Omental fat pad (tissue), 4 donors: ENCODE data around the gene ACTL10. TPM values are rescaled to one million over a fixed set of nuclear protein-coding genes. Genes with fewer than 3 reads are reported as not detected.

ENCODE experiments used
- ATAC-seq: fragments of 150-250 bp; one replicate; pipeline ENCODE4 v1.9.1; 2016; ENCODE audit warnings: mild to moderate bottlenecking, moderate library complexity; ENCODE audit not compliant: low FRiP score
- DNase-seq: peaks from one replicate; pipeline ENCODE4 v3.0.0-alpha.2; 2019; ENCODE audit warnings: low spot score
- CTCF ChIP-seq, 3 donors: fragments of 450-650 bp; IDR thresholded peaks; one replicate each; pipeline ENCODE4 v1.5.1; 2016 to 2017; ENCODE audit warnings: antibody characterized with exemption in 3 of 3, mild to moderate bottlenecking in 3 of 3, moderate library complexity in 2 of 3
- total RNA-seq, 4 donors: library from RNA; depleted of rRNA; stranded (reverse); fragments of >200 nt; gene quantifications; one replicate each; pipeline ENCODE4 v1.1.0, GENCODE V29; 2016

ACTL10 gene
- total RNA-seq, 4 donors from 2014 or later = 1.1 to 2.4 (median 1.8) TPM

- ATAC-seq (no peak), DNase-seq (no peak)
- TF ChIP-seq CTCF (IDR thresholded peaks at IDR 0.05) = no peak
Observed at GRCh38 chr20:33658510-33658909, 8.2 kb upstream of the ACTL10 start.

- no peak for ATAC-seq
- TF ChIP-seq CTCF (IDR thresholded peaks at IDR 0.05) = no peak
Observed at GRCh38 chr20:33658929-33659328, 7.8 kb upstream of the ACTL10 start.

GRCh38 chr20:33659341-33660034 is 7.3 kb upstream of the ACTL10 start:
- ATAC-seq (no peak), DNase-seq (no peak)
- no peak for TF ChIP-seq CTCF (IDR thresholded peaks at IDR 0.05)

More at GRCh38 chr20:33658929-33659328, 7.8 kb upstream of the ACTL10 start:
- DNase-seq = no peak

- DNase-seq (no peak), ATAC-seq (no peak)
- TF ChIP-seq CTCF (IDR thresholded peaks at IDR 0.05) = no peak
Observed at GRCh38 chr20:33660035-33660684, 6.6 kb upstream of the ACTL10 start.

- ATAC-seq (no peak), DNase-seq (no peak)
- TF ChIP-seq CTCF (IDR thresholded peaks at IDR 0.05) = no peak
Observed at GRCh38 chr20:33660685-33661058, 6.1 kb upstream of the ACTL10 start.

GRCh38 chr20:33662172-33662571 is 4.6 kb upstream of the ACTL10 start, which contains the start of gene C20orf144:
Gene C20orf144, plus strand, starts transcription at chr20:33662327. Its CDS starts 19 bp downstream, at chr20:33662346.
- no peak for ATAC-seq
- TF ChIP-seq CTCF (IDR thresholded peaks at IDR 0.05) = no peak
- no peak for DNase-seq
